Subcutaneous abdominal adipose tissue (tissue), 5 donors: ENCODE measurements around the gene BAK1.
"Not testable (repeated sequence)": the region's sequence is repeated elsewhere in the genome, so short reads cannot be mapped to it uniquely, and the experiment has no call there.

Experiments used
- H3K27ac ChIP-seq: one replicate; pipeline ENCODE4 v1.7.0; 2013; ENCODE audit warnings: low read depth, mild to moderate bottlenecking, inconsistent platforms, low read length, moderate library complexity
- H3K27me3 ChIP-seq, 5 donors: one replicate each; pipeline ENCODE4 v1.7.0; 2013; ENCODE audit warnings: low read length in 5 of 5, inconsistent platforms in 1 of 5; ENCODE audit not compliant: control insufficient read depth in 5 of 5, insufficient read depth in 4 of 5
- H3K36me3 ChIP-seq, 5 donors: one replicate each; pipeline ENCODE4 v1.7.0; 2013; ENCODE audit warnings: low read length in 5 of 5; ENCODE audit not compliant: control insufficient read depth in 5 of 5, insufficient read depth in 5 of 5
- H3K4me1 ChIP-seq, 5 donors: one replicate each; pipeline ENCODE4 v1.7.0; 2013; ENCODE audit warnings: low read length in 5 of 5, mild to moderate bottlenecking in 3 of 5, moderate library complexity in 1 of 5; ENCODE audit not compliant: control insufficient read depth in 5 of 5, insufficient read depth in 5 of 5
- H3K4me3 ChIP-seq, 5 donors: one replicate each; pipeline ENCODE4 v1.7.0; 2013; ENCODE audit warnings: low read length in 5 of 5, low read depth in 1 of 5
- H3K9ac ChIP-seq, 5 donors: one replicate each; pipeline ENCODE4 v1.7.0; 2013; ENCODE audit warnings: low read length in 5 of 5, mild to moderate bottlenecking in 4 of 5, moderate library complexity in 3 of 5
- H3K9me3 ChIP-seq, 5 donors: one replicate each; pipeline ENCODE4 v1.7.0; 2013; ENCODE audit warnings: low read length in 5 of 5; ENCODE audit not compliant: control insufficient read depth in 5 of 5
- donor health status: healthy.
- donor health status: healthy.
- donor health status: healthy.
- donor health status: healthy.
- donor health status: healthy.

BAK1 gene

GRCh38 chr6:33558801-33559200 is 21.3 kb downstream of the BAK1 start:
- no peak overlapping the region for H3K9ac ChIP-seq

GRCh38 chr6:33557376-33557775 is 22.7 kb downstream of the BAK1 start:
- no peaks in the 10 kb centered on the region for H3K27me3 ChIP-seq
- no peak overlapping the region for H3K27ac ChIP-seq
- H3K36me3 ChIP-seq = no peaks in the 10 kb centered on the region
- H3K4me3 ChIP-seq = no peak overlapping the region
- H3K9me3 ChIP-seq = peaks cover 0 to 3% (median 0%) of the 10 kb centered on the region in 5 donors
- no peak overlapping the region for H3K9ac ChIP-seq
- no peaks in the 10 kb centered on the region for H3K4me1 ChIP-seq

More at GRCh38 chr6:33558801-33559200, 21.3 kb downstream of the BAK1 start:
- H3K27me3 ChIP-seq = no peaks in the 10 kb centered on the region
- no peak overlapping the region for H3K4me3 ChIP-seq
- H3K36me3 ChIP-seq = no peaks in the 10 kb centered on the region
- peaks cover 0 to 3% (median 0%) of the 10 kb centered on the region in 5 donors for H3K9me3 ChIP-seq
- H3K4me1 ChIP-seq = no peaks in the 10 kb centered on the region
- H3K27ac ChIP-seq = no peak overlapping the region

- not testable (repeated sequence) for H3K27ac ChIP-seq, H3K9ac ChIP-seq, H3K9me3 ChIP-seq, H3K27me3 ChIP-seq, H3K36me3 ChIP-seq, H3K4me1 ChIP-seq, H3K4me3 ChIP-seq
Observed at GRCh38 chr6:33552883-33553282, 27.2 kb downstream of the BAK1 start.

DNA sequence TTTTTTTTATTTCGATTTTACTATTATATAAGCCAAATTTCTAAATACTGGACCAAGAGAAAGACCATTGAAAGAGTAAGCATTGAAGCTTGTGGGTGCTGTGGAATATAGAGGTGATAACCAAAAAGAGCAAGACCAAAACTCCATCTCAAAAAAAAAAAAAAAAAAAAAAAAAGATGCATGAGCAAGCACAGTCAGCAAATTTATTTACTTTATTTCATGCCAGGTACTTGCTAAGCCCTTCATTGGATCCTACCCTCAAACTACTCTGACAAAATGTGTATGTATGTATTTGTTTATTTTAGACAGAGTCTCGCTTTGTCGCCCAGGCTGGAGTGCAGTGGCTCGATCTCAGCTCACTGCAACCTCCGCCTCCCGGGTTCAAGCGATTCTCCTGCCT is 27.8 kb downstream of the BAK1 start:
- H3K4me1 ChIP-seq = no peaks in the 10 kb centered on the region
- H3K27ac ChIP-seq = no peak overlapping the region
- H3K27me3 ChIP-seq = no peaks in the 10 kb centered on the region
- H3K4me3 ChIP-seq = no peak overlapping the region
- H3K9ac ChIP-seq = no peak overlapping the region
- H3K9me3 ChIP-seq = no peaks in the 10 kb centered on the region
- H3K36me3 ChIP-seq = no peaks in the 10 kb centered on the region

DNA sequence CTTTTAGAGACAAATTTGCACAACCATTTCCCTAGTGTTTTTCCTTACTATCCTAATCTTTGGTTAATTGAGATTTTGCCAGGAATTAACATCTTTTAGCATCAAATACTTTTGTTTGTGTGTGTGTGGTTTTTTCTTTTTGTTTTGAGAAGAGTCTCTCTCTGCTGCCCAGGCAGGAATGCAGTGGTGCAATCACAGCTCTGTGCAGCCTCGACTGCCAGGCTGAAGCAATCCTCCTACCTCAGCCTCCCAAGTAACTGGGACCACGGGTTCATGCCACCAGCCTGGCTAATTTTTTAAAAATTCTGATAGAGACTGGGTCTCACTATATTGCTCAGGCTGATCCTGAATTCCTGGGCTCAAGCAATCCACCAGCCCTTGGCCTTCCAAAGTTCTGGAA is 28.5 kb downstream of the BAK1 start:
- no peaks in the 10 kb centered on the region for H3K36me3 ChIP-seq
- H3K9ac ChIP-seq = no peak overlapping the region
- H3K27ac ChIP-seq = no peak overlapping the region
- H3K4me3 ChIP-seq = no peak overlapping the region
- no peaks in the 10 kb centered on the region for H3K27me3 ChIP-seq
- H3K9me3 ChIP-seq = no peaks in the 10 kb centered on the region
- H3K4me1 ChIP-seq = no peaks in the 10 kb centered on the region

DNA sequence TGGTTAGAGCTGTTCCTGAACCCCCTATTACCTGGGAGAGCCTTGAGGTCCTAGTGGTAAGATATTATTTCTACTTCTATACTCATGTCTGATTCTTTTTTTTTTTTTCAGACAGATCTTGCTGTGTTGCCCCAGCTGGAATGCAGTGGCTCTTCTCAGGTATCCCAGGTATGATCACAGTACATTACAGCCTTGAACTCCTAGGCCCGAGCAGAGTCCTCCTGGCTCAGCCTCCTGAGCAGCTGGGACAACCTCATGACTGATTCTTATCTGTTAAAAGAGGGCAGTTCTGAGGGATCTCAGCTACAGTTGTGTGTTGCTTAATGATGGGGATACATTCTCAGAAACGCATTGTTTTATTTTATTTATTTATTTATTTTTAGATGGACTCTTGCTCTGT is 30.2 kb downstream of the BAK1 start:
- no peaks in the 10 kb centered on the region for H3K9me3 ChIP-seq
- H3K9ac ChIP-seq = no peak overlapping the region

GRCh38 chr6:33549196-33549595 is 30.9 kb downstream of the BAK1 start:
- Histone ChIP-seq H3K9me3 (no peaks in the 10 kb centered on the region), H3K4me3 (no peak overlapping the region)

More for the DNA sequence above, 30.2 kb downstream of the BAK1 start:
- no peak overlapping the region for H3K4me3 ChIP-seq
- no peak overlapping the region for H3K27ac ChIP-seq
- H3K4me1 ChIP-seq = no peaks in the 10 kb centered on the region
- no peaks in the 10 kb centered on the region for H3K27me3 ChIP-seq
- no peaks in the 10 kb centered on the region for H3K36me3 ChIP-seq

DNA sequence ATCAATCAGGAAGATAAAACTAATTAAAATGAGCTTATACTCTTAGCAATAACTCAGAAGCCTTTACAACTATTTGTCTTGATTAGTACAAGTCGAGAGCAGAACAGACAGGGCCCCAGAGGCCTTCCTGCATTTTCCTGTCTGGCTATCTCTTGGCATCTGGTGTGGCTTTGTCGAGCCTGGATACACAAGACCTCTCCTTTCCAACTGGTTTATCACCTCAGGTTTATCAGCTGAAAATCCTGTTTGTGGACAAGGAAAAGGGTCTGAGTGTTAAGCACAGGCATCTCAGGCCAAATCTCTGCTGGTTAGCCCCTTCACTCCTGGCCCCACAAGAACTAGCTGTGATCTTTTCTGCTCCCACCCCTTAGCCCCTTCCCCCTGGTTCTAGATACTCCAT is 32.6 kb downstream of the BAK1 start:
- Histone ChIP-seq H3K27me3 (no peaks in the 10 kb centered on the region), H3K4me3 (no peak overlapping the region), H3K9ac (no peak overlapping the region), H3K9me3 (no peaks in the 10 kb centered on the region), H3K36me3 (no peaks in the 10 kb centered on the region), H3K27ac (no peak overlapping the region), H3K4me1 (no peaks in the 10 kb centered on the region)

More at GRCh38 chr6:33549196-33549595, 30.9 kb downstream of the BAK1 start:
- no peaks in the 10 kb centered on the region for H3K27me3 ChIP-seq
- no peaks in the 10 kb centered on the region for H3K4me1 ChIP-seq
- no peaks in the 10 kb centered on the region for H3K36me3 ChIP-seq
- no peak overlapping the region for H3K9ac ChIP-seq
- H3K27ac ChIP-seq = no peak overlapping the region

- no peak overlapping the region for H3K4me3 ChIP-seq
- H3K9me3 ChIP-seq = no peaks in the 10 kb centered on the region
- no peaks in the 10 kb centered on the region for H3K36me3 ChIP-seq
- H3K9ac ChIP-seq = no peak overlapping the region
- no peaks in the 10 kb centered on the region for H3K27me3 ChIP-seq
- no peak overlapping the region for H3K27ac ChIP-seq
- no peaks in the 10 kb centered on the region for H3K4me1 ChIP-seq
Observed at GRCh38 chr6:33546766-33547165, 33.3 kb downstream of the BAK1 start.

- H3K4me1 ChIP-seq, H3K27ac ChIP-seq, H3K9ac ChIP-seq, H3K27me3 ChIP-seq, H3K9me3 ChIP-seq, H3K36me3 ChIP-seq, H3K4me3 ChIP-seq: not testable (repeated sequence)
Observed at GRCh38 chr6:33545292-33545691, 34.8 kb downstream of the BAK1 start.

DNA sequence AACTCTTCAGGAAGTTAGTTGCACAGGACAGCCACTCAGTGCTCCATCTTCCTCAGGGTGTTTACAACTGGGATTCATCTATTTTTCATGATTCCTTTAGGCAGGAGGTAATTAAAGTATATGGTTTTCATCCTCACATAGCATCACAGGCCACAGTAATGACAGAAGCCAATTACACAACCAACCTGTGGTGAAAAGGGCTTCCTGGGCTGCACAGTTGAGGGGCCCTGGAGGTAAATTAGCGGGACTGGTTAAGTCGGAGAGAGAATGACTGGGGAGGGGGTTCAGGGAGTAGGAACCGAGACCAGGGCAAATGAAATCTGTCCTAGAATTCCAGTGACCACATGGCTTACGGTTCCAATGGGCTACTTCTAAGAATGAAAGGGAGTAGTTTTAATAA is 37.0 kb downstream of the BAK1 start:
- H3K4me3 ChIP-seq = no peak overlapping the region
- no peaks in the 10 kb centered on the region for H3K9me3 ChIP-seq
- H3K36me3 ChIP-seq = no peaks in the 10 kb centered on the region
- no peak overlapping the region for H3K9ac ChIP-seq
- no peaks in the 10 kb centered on the region for H3K27me3 ChIP-seq
- H3K4me1 ChIP-seq = no peaks in the 10 kb centered on the region
- no peak overlapping the region for H3K27ac ChIP-seq
